GM11168 (cell line): ENCODE results near the gene PSMB11.

Experiments
- in situ Hi-C: fragments of 300-500 bp; cut with MboI; formaldehyde crosslinking; loops from one replicate; pipeline ENCODE4 v1.12.0; 2022; ENCODE audit warnings: low sequenced_read_pairs; ENCODE audit not compliant: unreplicated experiment

The PSMB11 gene

GRCh38 chr14:23035303-23036144, 6.5 kb upstream of the PSMB11 start:
- in situ Hi-C loops = no loop called here

- in situ Hi-C loops = no loop called here
Measured at GRCh38 chr14:23040100-23040499, 1.9 kb upstream of the PSMB11 start.

- in situ Hi-C loops = no loop called here
Measured at GRCh38 chr14:23041729-23042128, 283 bp upstream of the PSMB11 start.

GRCh38 chr14:23043145-23043544, 1.1 kb downstream of the PSMB11 start:
- in situ Hi-C loops = no loop called here

- in situ Hi-C loops = no loop called here
Measured at GRCh38 chr14:23043754-23044153, 1.7 kb downstream of the PSMB11 start.

- in situ Hi-C loops = no loop called here
Measured at GRCh38 chr14:23044840-23045239, 2.8 kb downstream of the PSMB11 start.

- in situ Hi-C loops = no loop called here
Measured at GRCh38 chr14:23045419-23046357, 3.7 kb downstream of the PSMB11 start.

GRCh38 chr14:23047034-23047634, 5.1 kb downstream of the PSMB11 start:
- in situ Hi-C loops = no loop called here

GRCh38 chr14:23047751-23048693, 6.0 kb downstream of the PSMB11 start:
- in situ Hi-C loops = no loop called here

- in situ Hi-C loops = no loop called here
Measured at GRCh38 chr14:23049011-23049410, 7.0 kb downstream of the PSMB11 start.

- in situ Hi-C loops = no loop called here
Measured at GRCh38 chr14:23051141-23052057, 9.4 kb downstream of the PSMB11 start.

GRCh38 chr14:23052182-23052623, 10.2 kb downstream of the PSMB11 start:
- in situ Hi-C loops = no loop called here

- in situ Hi-C loops = no loop called here
Measured at GRCh38 chr14:23052671-23053070, 10.7 kb downstream of the PSMB11 start.

GRCh38 chr14:23053426-23053825, 11.4 kb downstream of the PSMB11 start:
- in situ Hi-C loops = no loop called here

- in situ Hi-C loops = no loop called here
Measured at GRCh38 chr14:23054000-23054811, 12.2 kb downstream of the PSMB11 start.

GRCh38 chr14:23055147-23055550, 13.1 kb downstream of the PSMB11 start:
- in situ Hi-C loops = no loop called here

GRCh38 chr14:23055621-23056144, 13.7 kb downstream of the PSMB11 start:
- in situ Hi-C loops = no loop called here
